IMR-90 (cell line): ENCODE results near the gene KLHL25. TPM values are rescaled to one million over a fixed set of nuclear protein-coding genes. Genes with fewer than 3 reads are reported as not detected.
"Not testable (repeated sequence)": the region's sequence is repeated elsewhere in the genome, so short reads cannot be mapped to it uniquely, and the experiment has no call there.

Experiments used
- ATAC-seq: fragments of 200-7000 bp; cut with Tn5 transposase; 2 replicates; pipeline ENCODE4 v1.9.1; 2020; ENCODE audit warnings: low read depth, mild to moderate bottlenecking, moderate library complexity
- BruUV-seq: library from RNA; stranded (reverse); fragments of 400-500 nt; replicated peaks from 2 replicates; lab custom pipeline; 2021; lab: Mats Ljungman, UMichigan
- CTCF ChIA-PET: fragments of 300-600 bp; formaldehyde crosslinking; extraction: SDS; loops from one replicate; lab custom pipeline; 2021; ENCODE audit warnings: antibody characterized with exemption; lab: Yijun Ruan, JAX
- POLR2A ChIA-PET: fragments of 300-600 bp; sonication (Branson Sonifier 250); formaldehyde crosslinking; loops from one replicate; lab custom pipeline; 2022; ENCODE audit warnings: antibody characterized with exemption; ENCODE audit not compliant: unreplicated experiment; lab: Charles Lee
- DNase-seq: peaks from one replicate; pipeline ENCODE4 v3.0.0; 2013
- H2AFZ ChIP-seq: replicated peaks from 2 replicates; pipeline ENCODE3; 2013; ENCODE audit warnings: low read length, mild to moderate bottlenecking; ENCODE audit not compliant: poor library complexity
- H2AK5ac ChIP-seq: 2 replicates; pipeline ENCODE4 v1.6.1; 2013; ENCODE audit warnings: low read depth, low read length, inconsistent platforms
- H2AK9ac ChIP-seq: replicated peaks from 2 replicates; pipeline ENCODE3; 2013; ENCODE audit warnings: mild to moderate bottlenecking, low read depth, low read length, moderate library complexity; ENCODE audit not compliant: poor library complexity
- H2BK120ac ChIP-seq: 2 replicates; pipeline ENCODE4 v1.6.1; 2013; ENCODE audit warnings: low read depth, low read length, inconsistent platforms
- H2BK15ac ChIP-seq: 3 replicates; pipeline ENCODE4 v1.6.1; 2013; ENCODE audit warnings: low read depth, low read length, inconsistent platforms
- H2BK20ac ChIP-seq: 2 replicates; pipeline ENCODE4 v1.6.1; 2013; ENCODE audit warnings: low read depth, mild to moderate bottlenecking, inconsistent platforms, low read length, moderate library complexity
- H2BK5ac ChIP-seq: 2 replicates; pipeline ENCODE4 v1.6.1; 2013; ENCODE audit warnings: mild to moderate bottlenecking, low read depth, low read length, inconsistent platforms; ENCODE audit not compliant: poor library complexity, severe bottlenecking
- H3K14ac ChIP-seq: replicated peaks from 2 replicates; pipeline ENCODE4 v1.6.1; 2013; ENCODE audit warnings: low read depth, low read length, inconsistent platforms
- H3K18ac ChIP-seq: 2 replicates; pipeline ENCODE4 v1.6.1; 2013; ENCODE audit warnings: low read depth, low read length, control low read depth
- H3K23ac ChIP-seq: 2 replicates; pipeline ENCODE4 v1.6.1; 2013; ENCODE audit warnings: low read depth, low read length, inconsistent platforms
- H3K27ac ChIP-seq: 2 replicates; pipeline ENCODE4 v1.5.1; 2013; ENCODE audit warnings: mild to moderate bottlenecking, control low read depth, low read length; ENCODE audit not compliant: insufficient read depth
- H3K27me3 ChIP-seq: 2 replicates; pipeline ENCODE4 v1.6.1; 2013; ENCODE audit warnings: low read length; ENCODE audit not compliant: control insufficient read depth, insufficient read depth
- H3K36me3 ChIP-seq: 2 replicates; pipeline ENCODE4 v1.6.1; 2013; ENCODE audit warnings: low read length, mixed read lengths; ENCODE audit not compliant: control insufficient read depth, insufficient read depth
- H3K4ac ChIP-seq: 2 replicates; pipeline ENCODE4 v1.6.1; 2013; ENCODE audit warnings: low read depth, low read length, inconsistent platforms
- H3K4me1 ChIP-seq: 2 replicates; pipeline ENCODE4 v1.6.1; 2013; ENCODE audit warnings: low read length, mixed read lengths; ENCODE audit not compliant: control insufficient read depth, insufficient read depth
- H3K4me2 ChIP-seq: 2 replicates; pipeline ENCODE4 v1.6.1; 2013; ENCODE audit warnings: low read depth, mild to moderate bottlenecking, control low read depth, low read length, moderate library complexity
- H3K4me3 ChIP-seq: 2 replicates; pipeline ENCODE4 v1.5.1; 2013; ENCODE audit warnings: low read depth, mild to moderate bottlenecking, control low read depth, low read length, moderate library complexity; ENCODE audit not compliant: insufficient read depth
- H3K56ac ChIP-seq: 2 replicates; pipeline ENCODE4 v1.6.1; 2013; ENCODE audit warnings: low read length, inconsistent platforms; ENCODE audit not compliant: insufficient read depth; ENCODE audit errors: extremely low read depth
- H3K79me1 ChIP-seq, 2 experiments: 2 replicates each; pipeline ENCODE4 v1.6.1; 2013; ENCODE audit warnings: low read length in 2 of 2, inconsistent platforms in 1 of 2, low read depth in 1 of 2
- H3K9ac ChIP-seq: 2 replicates; pipeline ENCODE4 v1.6.1; 2013; ENCODE audit warnings: low read depth, low read length, control low read depth
- H3K9me1 ChIP-seq: 2 replicates; pipeline ENCODE4 v1.6.1; 2013; ENCODE audit warnings: low read length, inconsistent platforms; ENCODE audit not compliant: insufficient read depth
- H3K9me3 ChIP-seq: 2 replicates; pipeline ENCODE4 v1.6.1; 2013; ENCODE audit warnings: low read length; ENCODE audit not compliant: control insufficient read depth, insufficient read depth
- H4K20me1 ChIP-seq: 2 replicates; pipeline ENCODE4 v1.6.1; 2013; ENCODE audit warnings: low read length, inconsistent platforms; ENCODE audit not compliant: insufficient read depth
- H4K5ac ChIP-seq: 2 replicates; pipeline ENCODE4 v1.6.1; 2013; ENCODE audit warnings: mild to moderate bottlenecking, low read depth, low read length, control low read depth
- H4K8ac ChIP-seq, 2 experiments: 2 replicates each; pipeline ENCODE4 v1.6.1; 2013; ENCODE audit warnings: low read depth in 2 of 2, low read length in 2 of 2, control low read depth in 1 of 2, inconsistent platforms in 1 of 2
- H4K91ac ChIP-seq: 2 replicates; pipeline ENCODE4 v1.6.1; 2013; ENCODE audit warnings: low read depth, low read length, inconsistent platforms; ENCODE audit not compliant: insufficient read depth
- WGBS, 2 experiments: methylation state at CpG; one replicate each; pipeline versions ENCODE4 v1.1.5 to v1.1.7; 2013; ENCODE audit warnings: missing lambda C conversion rate in 2 of 2; ENCODE audit not compliant: insufficient read length in 1 of 2; ENCODE audit errors: extremely low coverage in 2 of 2; 5-methylcytosine and 5-hydroxymethylcytosine counted together
- dilution Hi-C: fragments of 300-500 bp; cut with HindIII; formaldehyde crosslinking; loops from one replicate; pipeline ENCODE4 v1.14.3; 2018; ENCODE audit warnings: low sequenced_read_pairs; ENCODE audit not compliant: unreplicated experiment
- in situ Hi-C: fragments of 300-500 bp; cut with MboI; formaldehyde crosslinking; loops from 3 replicates; pipeline ENCODE4 v1.14.3; 2019; ENCODE audit warnings: low sequenced_read_pairs, inconsistent platforms, mixed read lengths
- intact Hi-C: fragments of 100-400 bp; cut with micrococcal nuclease; formaldehyde crosslinking; loops from 2 replicates; pipeline ENCODE4 v1.10.0; 2022
- polyA plus RNA-seq, 3 experiments: library from polyadenylated mRNA; depleted of rRNA; stranded (reverse); fragments of >200 nt; gene quantifications; 2 replicates each; pipeline ENCODE4 v1.2.3, GENCODE V29; 2012; ENCODE audit warnings: low replicate concordance in 1 of 3
- total RNA-seq: library from RNA; depleted of rRNA; stranded (reverse); fragments of >200 nt; gene quantifications from 2 replicates; pipeline ENCODE4 v1.2.3, GENCODE V29; 2012

KLHL25 gene
- total and polyA plus RNA-seq, 2 of the 4 experiments (the other 2 are of a cell fraction), result 2.7 to 5.6 TPM

- H2BK5ac ChIP-seq, result not testable (repeated sequence)
Observed at GRCh38 chr15:85796371-85796770, 1.6 kb upstream of the KLHL25 start.

More at GRCh38 chr15:85796371-85796770, 1.6 kb upstream of the KLHL25 start:
- H3K9ac ChIP-seq, H3K9me3 ChIP-seq, H3K27ac ChIP-seq, H4K8ac ChIP-seq, H2AK9ac ChIP-seq, POLR2A ChIA-PET, H3K27me3 ChIP-seq, H3K4ac ChIP-seq, H3K4me3 ChIP-seq, DNase-seq, H3K4me1 ChIP-seq, H3K36me3 ChIP-seq, H3K14ac ChIP-seq, BruUV-seq, H3K18ac ChIP-seq, ATAC-seq, H2AK5ac ChIP-seq, H2AFZ ChIP-seq, H2BK120ac ChIP-seq, H3K4me2 ChIP-seq, H4K91ac ChIP-seq, H2BK20ac ChIP-seq, dilution Hi-C loops, H3K56ac ChIP-seq, in situ Hi-C loops, H2BK15ac ChIP-seq, CTCF ChIA-PET, H3K23ac ChIP-seq, H4K5ac ChIP-seq: not testable (repeated sequence)
- Histone ChIP-seq H3K9me1 (peaks cover 19% of the 10 kb centered on the region), H4K20me1 (peaks cover 18% of the 10 kb centered on the region; the same call in 1 of the 2 replicates), H3K79me1 (peaks cover 16 to 29% of the 10 kb centered on the region in 2 experiments; a peak in 3 of 4 replicates)
- intact Hi-C loops, result loop anchor here (10.0 kb wide), 1 partner anchor 182 kb away; no protein-coding TSS in a partner anchor
- 50% methylated on average over 2 of the region's 7 CpGs; no CpG with 5 or more reads in 1 of the 2 experiments for WGBS, 2 experiments
